ENCODE data around the gene RWDD1.

GRCh38 chr6:116564311-116564710 lies 7.0 kb upstream of the RWDD1 start:
- no peak for TF ChIP-seq CTCF (IDR thresholded peaks at IDR 0.05; ENCODE audit: poor library complexity)
- no peak for TF ChIP-seq EZH2 (IDR thresholded peaks at IDR 0.05; ENCODE audit: borderline replicate concordance)
